NCI-H526 (cell line): Measurements from ENCODE around the gene MAPK10.
"Not testable (repeated sequence)": the region's sequence is repeated elsewhere in the genome, so short reads cannot be mapped to it uniquely, and the experiment has no call there.

Experiments
- DNase-seq, 2 experiments: peaks; one replicate each; lab custom pipeline; 2025; lab: John Stamatoyannopoulos, UW

Gene MAPK10

GRCh38 chr4:86184216-86184900 lies 175.5 kb downstream of the MAPK10 start:
- DNase-seq, result no peak

DNA sequence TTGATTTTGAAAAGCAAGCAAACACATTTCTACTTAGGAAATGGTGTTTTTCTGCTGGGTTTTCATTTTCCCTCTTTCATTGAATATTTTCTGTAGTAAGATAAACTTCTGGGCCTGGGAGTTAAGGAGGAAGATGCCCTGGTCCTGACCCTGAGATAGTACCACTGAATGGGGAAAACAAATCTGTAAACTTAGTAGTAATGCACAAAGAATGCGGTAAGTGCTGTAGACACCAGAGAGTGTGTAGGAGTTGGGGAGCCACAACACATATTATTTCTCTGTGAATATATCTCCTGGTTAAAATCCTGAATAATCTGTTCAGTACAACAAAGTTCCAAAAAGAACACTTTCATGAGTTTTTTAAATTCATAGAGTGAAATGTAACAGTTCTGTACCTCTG lies 178.3 kb downstream of the MAPK10 start:
- DNase-seq, result no peak

- DNase-seq, result no peak
Observed at GRCh38 chr4:86178211-86178610, 181.6 kb downstream of the MAPK10 start.

DNA sequence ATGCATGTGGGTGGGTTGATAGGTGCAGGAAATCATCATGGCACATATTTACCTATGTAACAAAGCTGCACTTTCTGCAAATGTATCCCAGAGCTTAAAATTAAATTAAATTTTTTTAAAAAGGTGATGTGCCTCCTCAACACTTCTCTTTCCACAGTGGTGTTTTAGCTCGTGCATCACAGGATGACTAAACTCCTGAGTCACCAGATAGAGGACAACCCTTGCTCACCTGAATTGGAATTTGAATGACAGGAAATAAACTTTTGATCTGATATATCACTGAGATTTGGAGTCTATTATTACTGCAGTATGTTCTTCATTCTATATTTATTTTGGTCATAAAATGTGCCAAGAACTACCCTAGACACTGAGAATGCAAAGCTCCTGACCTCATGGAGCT lies 185.3 kb downstream of the MAPK10 start:
- DNase-seq, result no peak

GRCh38 chr4:86168335-86168734 lies 191.5 kb downstream of the MAPK10 start:
- not testable (repeated sequence) for DNase-seq

DNA sequence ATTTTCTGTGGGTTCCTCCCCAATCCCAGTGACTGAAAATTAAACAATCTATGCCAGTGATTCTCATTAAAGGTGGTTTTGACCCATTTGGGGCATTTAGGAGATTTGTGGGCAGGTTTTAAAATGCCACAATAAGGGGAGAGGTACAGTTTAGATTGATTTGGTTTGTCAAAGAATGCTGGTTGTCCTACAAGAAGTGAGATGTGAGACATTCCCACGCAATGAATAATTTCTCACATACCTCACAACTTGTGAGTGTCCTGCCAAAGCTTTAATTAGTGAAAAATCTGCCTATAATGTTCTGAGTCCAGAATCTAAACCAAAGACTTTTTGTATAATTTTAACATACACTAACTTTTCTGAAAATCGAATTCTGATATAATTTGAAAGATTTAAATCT lies 199.4 kb downstream of the MAPK10 start:
- DNase-seq, result no peak

GRCh38 chr4:86159216-86159615 lies 200.6 kb downstream of the MAPK10 start:
- DNase-seq, result no peak

- no peak for DNase-seq
Observed at GRCh38 chr4:86156531-86156930, 203.3 kb downstream of the MAPK10 start.

DNA sequence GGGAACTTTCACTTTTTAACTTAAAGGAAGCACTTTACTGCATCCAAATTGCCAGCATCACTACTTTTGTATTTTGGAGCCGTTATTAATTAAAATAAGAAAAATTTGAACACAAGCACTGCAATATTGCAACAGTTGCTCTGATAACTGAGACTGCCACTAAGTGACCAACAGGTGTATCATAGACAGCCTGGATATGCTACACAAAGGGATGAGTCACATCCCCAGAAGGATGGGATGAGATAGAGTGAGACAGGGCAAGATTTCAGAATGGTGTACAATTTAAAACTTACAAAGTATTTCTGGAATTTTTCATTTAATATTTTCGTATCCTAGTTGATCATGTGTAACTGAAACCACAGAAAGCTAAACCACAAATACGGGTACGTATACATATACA lies 204.1 kb downstream of the MAPK10 start:
- DNase-seq, result no peak

DNA sequence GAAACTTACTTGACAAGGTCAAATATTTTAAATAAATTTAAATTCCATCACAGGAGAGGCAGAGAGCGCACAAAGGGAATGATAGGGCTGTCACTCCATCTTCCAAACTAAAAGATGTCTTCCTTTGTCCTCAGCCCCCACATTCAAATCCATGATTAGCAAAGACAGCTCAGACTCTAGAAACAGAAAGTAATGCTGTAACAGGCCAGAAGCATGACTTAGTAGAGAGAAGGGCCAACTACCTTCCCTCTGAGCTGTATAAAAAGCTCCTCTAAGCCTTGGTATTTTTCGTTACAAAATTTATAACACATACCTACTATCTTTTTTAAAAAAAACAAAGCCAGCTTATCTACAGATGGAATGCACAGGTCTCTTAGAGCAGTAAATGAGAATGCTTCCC lies 207.4 kb downstream of the MAPK10 start:
- DNase-seq, result no peak

DNA sequence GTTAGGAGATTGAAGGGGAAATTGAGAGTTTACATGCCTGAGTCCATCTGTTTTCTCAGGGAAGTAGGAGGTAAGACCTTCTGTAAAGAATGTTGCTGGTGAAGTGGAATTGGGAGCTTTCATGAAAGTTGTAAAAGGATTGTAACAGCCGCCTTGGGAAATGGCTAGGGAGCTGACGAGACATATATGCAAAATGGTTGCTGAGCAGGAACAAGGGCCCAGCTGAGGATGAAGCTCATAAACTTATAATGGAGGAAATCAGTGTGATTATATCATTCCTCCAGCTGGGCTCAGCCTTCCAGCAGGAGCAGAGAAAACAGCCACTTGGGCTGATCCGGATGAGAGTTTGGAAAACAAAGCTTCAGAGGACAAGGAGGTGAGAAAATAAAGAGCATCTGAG lies 208.7 kb downstream of the MAPK10 start:
- DNase-seq, result peak; percentile 13 to 21

DNA sequence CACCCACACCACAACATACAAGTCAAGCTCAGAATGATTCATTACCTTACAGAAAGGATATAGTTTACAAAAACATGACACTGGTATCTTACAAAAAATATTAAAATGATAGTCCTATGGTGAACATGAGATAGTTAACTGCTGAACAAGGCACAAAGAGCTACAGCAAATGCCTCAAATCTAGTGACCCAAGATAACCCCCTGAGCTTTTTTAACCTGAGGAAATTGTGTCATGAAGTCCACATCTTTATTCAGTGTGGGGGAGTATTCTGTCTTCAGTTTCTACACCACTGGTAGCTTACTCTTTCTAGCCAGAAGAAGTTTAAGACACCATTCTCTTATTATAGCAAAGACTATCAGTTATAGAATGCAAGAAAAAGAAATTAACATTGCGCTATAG lies 218.7 kb downstream of the MAPK10 start:
- DNase-seq, result no peak

DNA sequence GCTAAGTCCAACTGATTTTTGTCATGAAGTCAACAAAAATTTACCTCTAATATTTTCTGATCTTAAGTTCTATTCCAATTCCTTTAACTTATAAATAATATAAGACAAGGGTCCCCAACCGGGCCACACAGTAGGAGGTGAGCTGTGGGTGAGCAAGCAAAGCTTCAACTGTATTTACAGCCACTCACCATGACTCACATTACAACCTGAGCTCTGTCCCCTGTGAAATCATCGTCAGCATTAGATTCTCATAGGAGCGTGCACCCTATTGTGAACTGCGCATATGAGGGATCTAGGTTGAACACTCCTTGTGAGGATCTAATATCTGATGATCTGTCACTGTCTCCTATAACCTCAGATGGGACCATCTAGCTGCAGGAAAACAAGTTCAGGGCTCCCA lies 227.4 kb downstream of the MAPK10 start:
- no peak for DNase-seq

DNA sequence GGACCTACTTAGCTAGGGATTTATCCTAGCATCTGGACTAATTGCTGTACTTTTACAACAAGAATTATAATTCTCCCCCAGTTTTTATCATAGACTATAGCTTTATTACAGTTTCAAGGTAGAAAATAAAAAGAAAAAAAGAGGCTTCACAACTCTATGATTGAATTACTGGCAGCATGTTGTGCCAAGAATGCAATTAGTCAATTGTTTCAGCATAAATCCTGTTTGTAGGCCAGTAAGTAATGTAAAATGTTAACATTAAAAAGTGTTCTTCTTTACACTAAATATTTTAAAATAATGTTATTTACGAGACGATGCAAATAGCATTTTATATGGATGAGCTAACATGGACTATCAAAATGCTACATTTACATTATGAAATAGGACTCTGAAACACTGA lies 228.4 kb downstream of the MAPK10 start:
- no peak for DNase-seq

GRCh38 chr4:86130160-86130933 lies 229.5 kb downstream of the MAPK10 start:
- no peak for DNase-seq

DNA sequence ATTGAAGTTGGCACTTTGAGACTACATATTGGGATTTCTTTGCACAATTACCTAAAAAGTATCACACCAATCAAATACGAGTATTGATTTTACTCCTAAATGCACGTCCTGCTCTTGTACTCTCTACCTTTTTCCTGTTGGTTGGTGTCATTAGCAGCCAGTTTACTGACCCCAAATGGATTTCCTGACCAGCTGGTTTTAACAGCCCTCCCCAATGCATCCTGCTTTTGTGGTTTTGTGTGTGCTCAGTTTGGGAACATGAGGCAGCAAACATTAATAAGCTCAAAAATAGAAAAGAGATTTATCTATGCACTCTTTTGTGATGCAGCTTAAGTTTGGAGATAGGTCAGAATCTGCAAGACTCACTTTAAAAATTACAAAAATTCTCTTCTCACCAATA lies 230.3 kb downstream of the MAPK10 start:
- no peak for DNase-seq

DNA sequence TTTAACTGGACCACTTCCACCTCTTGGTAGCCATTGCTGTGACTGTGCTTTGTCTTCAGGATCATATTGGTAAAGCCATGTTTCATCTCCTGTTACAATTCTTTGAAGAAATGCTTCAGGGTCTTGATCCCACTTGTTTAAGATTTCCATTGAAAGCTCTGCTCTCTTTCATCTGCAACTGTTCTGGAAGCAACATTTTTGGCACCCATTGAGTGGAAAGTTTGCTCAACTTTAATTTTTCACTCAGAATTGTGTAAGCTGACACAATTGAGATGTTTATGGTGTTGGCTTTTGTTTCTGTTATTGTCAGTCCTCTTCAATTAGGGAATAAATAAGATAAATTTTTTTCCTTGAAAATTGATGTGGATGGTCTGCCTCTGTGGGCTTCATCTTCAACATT lies 237.4 kb downstream of the MAPK10 start:
- no peak for DNase-seq

DNA sequence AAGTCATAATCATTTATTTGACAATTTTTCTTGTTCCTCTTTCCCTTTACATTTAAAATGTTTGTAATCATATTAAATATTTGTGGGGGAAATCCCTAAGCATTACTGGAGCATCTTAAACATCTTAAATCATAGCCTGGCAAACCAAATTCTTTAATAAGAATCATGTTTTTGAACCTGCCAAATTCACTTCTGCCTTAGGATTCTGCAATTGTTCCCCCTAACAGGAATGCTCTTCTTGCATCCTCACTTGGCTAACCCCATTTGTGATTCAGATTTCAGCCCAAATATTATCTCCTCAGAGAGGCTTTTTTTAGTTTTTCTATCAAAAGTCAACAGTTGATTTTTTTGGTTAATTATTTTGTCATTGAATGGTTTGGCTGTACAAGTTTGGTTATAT lies 241.1 kb downstream of the MAPK10 start:
- DNase-seq, result no peak

- DNase-seq, result no peak
Observed at GRCh38 chr4:86117705-86118302, 242.0 kb downstream of the MAPK10 start.

GRCh38 chr4:86114563-86114962 lies 245.3 kb downstream of the MAPK10 start:
- DNase-seq, result no peak

DNA sequence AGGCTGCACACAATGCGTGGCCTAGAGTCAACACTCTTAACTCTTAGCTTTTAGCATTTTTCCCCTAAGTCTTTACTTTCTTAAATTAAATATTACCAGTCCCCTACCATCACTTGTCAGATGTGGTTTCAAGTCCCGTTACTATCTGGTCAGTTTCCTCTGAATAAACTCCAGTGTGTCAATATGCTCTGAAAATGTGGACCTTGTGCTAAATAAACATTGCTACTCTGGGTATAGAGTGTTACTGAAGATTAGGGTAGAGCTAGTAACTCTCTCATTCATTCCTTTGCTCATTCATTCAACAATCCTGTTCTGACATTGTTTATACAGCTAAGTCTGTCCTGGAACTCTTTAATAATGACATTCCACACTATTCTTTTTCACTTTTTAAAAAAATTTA lies 251.0 kb downstream of the MAPK10 start:
- DNase-seq, result no peak

DNA sequence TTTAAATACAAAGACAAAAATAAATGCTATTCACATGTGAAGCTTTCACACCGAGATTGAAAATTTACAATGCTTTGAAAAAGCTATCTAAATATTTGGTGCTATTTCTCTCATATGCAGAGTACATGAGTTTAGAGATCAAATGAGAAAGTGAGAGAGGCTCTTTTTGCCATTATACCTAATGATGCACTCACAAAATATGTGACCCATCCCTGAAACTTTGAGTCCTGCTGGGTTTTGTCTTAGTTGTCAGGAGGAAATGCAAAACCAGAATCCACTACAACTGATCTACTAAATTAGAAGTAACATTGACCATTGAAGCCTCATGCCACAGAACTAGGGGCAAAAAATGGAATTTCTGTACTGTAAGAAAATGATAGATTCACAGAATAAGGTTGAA lies 251.7 kb downstream of the MAPK10 start:
- no peak for DNase-seq

- DNase-seq, result no peak
Observed at GRCh38 chr4:86107112-86107511, 252.7 kb downstream of the MAPK10 start.
